ENCODE measurements around the gene BNIP5.

- TF ChIP-seq CTCF (tag by site-specific recombination; IDR thresholded peaks at IDR 0.05) (no peak), ZNF664 (tag by site-specific recombination; IDR thresholded peaks at IDR 0.05) (no peak), ZNF623 (tag by site-specific recombination; IDR thresholded peaks at IDR 0.05) (peak; percentile 97), PATZ1 (tag by site-specific recombination; IDR thresholded peaks at IDR 0.05) (no peak), ZNF792 (tag by site-specific recombination; IDR thresholded peaks at IDR 0.05) (no peak), ZNF76 (tag by site-specific recombination; IDR thresholded peaks at IDR 0.05; ENCODE audit: borderline replicate concordance, low read depth) (no peak), ZNF626 (tag by site-specific recombination; IDR thresholded peaks at IDR 0.05) (no peak), BCL11B (tag by site-specific recombination; IDR thresholded peaks at IDR 0.05; ENCODE audit: low read depth) (no peak), ZBTB10 (tag by site-specific recombination; IDR thresholded peaks at IDR 0.05) (no peak), ZNF157 (tag by site-specific recombination; IDR thresholded peaks at IDR 0.05) (no peak), ZNF423 (tag by site-specific recombination; IDR thresholded peaks at IDR 0.05) (no peak), PRDM1 (tag by site-specific recombination; IDR thresholded peaks at IDR 0.05) (no peak), ZNF24 (tag by site-specific recombination; IDR thresholded peaks at IDR 0.05) (no peak)
- TF ChIP-seq, protein P1, sequence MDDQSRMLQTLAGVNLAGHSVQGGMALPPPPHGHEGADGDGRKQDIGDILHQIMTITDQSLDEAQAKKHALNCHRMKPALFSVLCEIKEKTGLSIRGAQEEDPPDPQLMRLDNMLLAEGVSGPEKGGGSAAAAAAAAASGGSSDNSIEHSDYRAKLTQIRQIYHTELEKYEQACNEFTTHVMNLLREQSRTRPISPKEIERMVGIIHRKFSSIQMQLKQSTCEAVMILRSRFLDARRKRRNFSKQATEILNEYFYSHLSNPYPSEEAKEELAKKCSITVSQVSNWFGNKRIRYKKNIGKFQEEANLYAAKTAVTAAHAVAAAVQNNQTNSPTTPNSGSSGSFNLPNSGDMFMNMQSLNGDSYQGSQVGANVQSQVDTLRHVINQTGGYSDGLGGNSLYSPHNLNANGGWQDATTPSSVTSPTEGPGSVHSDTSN (CRISPR knock-in tag; IDR thresholded peaks at IDR 0.05) = no peak
Observed at GRCh38 chr6:36372088-36372487, 35.4 kb upstream of the BNIP5 start.
